ENCODE results near the gene SMIM10L2A. TPM values are rescaled to one million over a fixed set of nuclear protein-coding genes. Genes with fewer than 3 reads are reported as not detected.

Gene SMIM10L2A
- polyA plus RNA-seq, 3 donors: not detected

GRCh38 chrX:135411893-135412292 lies 9.9 kb upstream of the SMIM10L2A start:
- Histone ChIP-seq H3K4me3 (replicated peaks in 1 of 3; ENCODE audit: low read depth in 2 of 3, low read length in 3 of 3) (no peak overlapping the region), H3K4me2 (replicated peaks; ENCODE audit: extremely low read depth, low read length, poor library complexity, severe bottlenecking) (no peak overlapping the region), H4K20me1 (ENCODE audit: insufficient read depth, low read length) (no peaks in the 10 kb centered on the region), H3K36me3 (replicated peaks in 1 of 2; ENCODE audit: control insufficient read depth in 1 of 2, insufficient read depth in 2 of 2, low read length in 2 of 2) (no peaks in the 10 kb centered on the region), H3K9me3 (replicated peaks in 1 of 2; ENCODE audit: control insufficient read depth in 1 of 2, insufficient read depth in 1 of 2, low read length in 2 of 2) (no peaks in the 10 kb centered on the region), H2AFZ (ENCODE audit: insufficient read depth, low read depth, low read length, poor library complexity, severe bottlenecking) (no peak overlapping the region), H3K79me2 (ENCODE audit: insufficient read depth, low read length) (no peaks in the 10 kb centered on the region), H3K27me3 (ENCODE audit: control insufficient read depth in 2 of 2, insufficient read depth in 2 of 2, low read length in 2 of 2) (peaks cover 0 to 2% of the 10 kb centered on the region in 2 donors), H3K4me1 (ENCODE audit: control insufficient read depth in 1 of 2, insufficient read depth in 2 of 2, low read length in 2 of 2) (no peaks in the 10 kb centered on the region), H3K9ac (ENCODE audit: insufficient read depth, low read length, poor library complexity, severe bottlenecking) (no peak overlapping the region), H3K27ac (ENCODE audit: low read depth in 1 of 2, low read length in 2 of 2) (no peak overlapping the region)
- DNase-seq: no peak
- Mint-ChIP-seq H3K4me3 (no peak overlapping the region), H3K36me3 (no peaks in the 10 kb centered on the region), H3K27me3 (ENCODE audit: low read depth in 3 of 3) (peaks cover 0 to 4% (median under 1%) of the 10 kb centered on the region in 3 donors), H3K27ac (no peak overlapping the region), H3K4me1 (no peaks in the 10 kb centered on the region), H3K9me3 (peaks cover 0 to 9% (median 3%) of the 10 kb centered on the region in 7 donors)
- no peak for TF ChIP-seq CTCF (IDR thresholded peaks at IDR 0.05)
- WGBS (ENCODE audit: insufficient coverage): 100% methylated on average over 1 of the region's 3 CpGs
- intact Hi-C loops (cut with micrococcal nuclease): no loop called here

DNA sequence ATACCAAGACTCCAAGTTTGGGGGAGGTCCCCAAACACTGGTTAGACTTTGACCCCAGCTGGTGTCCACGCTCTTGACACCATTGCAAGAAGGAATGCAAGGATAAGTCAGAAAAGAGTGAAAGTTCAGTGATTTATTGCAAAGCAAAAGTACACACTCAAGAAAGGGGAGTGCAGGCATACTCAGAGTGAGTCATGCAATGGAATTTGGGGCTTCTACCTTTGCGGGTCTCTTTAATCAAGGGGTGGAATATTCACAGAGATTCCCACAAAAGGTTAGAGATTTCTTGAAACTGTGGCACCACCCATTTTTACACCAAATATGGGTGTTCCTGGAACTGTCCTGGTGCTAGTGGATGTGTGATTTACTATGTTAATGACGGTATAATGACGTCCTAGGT lies 5.2 kb upstream of the SMIM10L2A start:
- WGBS (ENCODE audit: insufficient coverage): no CpG with 5 or more reads among the region's 4 CpGs
- Histone ChIP-seq H3K4me1 (ENCODE audit: control insufficient read depth in 1 of 2, insufficient read depth in 2 of 2, low read length in 2 of 2) (peaks cover 3% of the 10 kb centered on the region in 2 donors), H3K36me3 (replicated peaks in 1 of 2; ENCODE audit: control insufficient read depth in 1 of 2, insufficient read depth in 2 of 2, low read length in 2 of 2) (no peaks in the 10 kb centered on the region), H3K4me2 (replicated peaks; ENCODE audit: extremely low read depth, low read length, poor library complexity, severe bottlenecking) (no peak overlapping the region), H3K4me3 (replicated peaks in 1 of 3; ENCODE audit: low read depth in 2 of 3, low read length in 3 of 3) (no peak overlapping the region), H3K27ac (ENCODE audit: low read depth in 1 of 2, low read length in 2 of 2) (no peak overlapping the region), H3K9me3 (replicated peaks in 1 of 2; ENCODE audit: control insufficient read depth in 1 of 2, insufficient read depth in 1 of 2, low read length in 2 of 2) (no peaks in the 10 kb centered on the region), H4K20me1 (ENCODE audit: insufficient read depth, low read length) (no peaks in the 10 kb centered on the region), H3K27me3 (ENCODE audit: control insufficient read depth in 2 of 2, insufficient read depth in 2 of 2, low read length in 2 of 2) (peaks cover 0 to 8% of the 10 kb centered on the region in 2 donors), H2AFZ (ENCODE audit: insufficient read depth, low read depth, low read length, poor library complexity, severe bottlenecking) (no peak overlapping the region), H3K9ac (ENCODE audit: insufficient read depth, low read length, poor library complexity, severe bottlenecking) (no peak overlapping the region), H3K79me2 (ENCODE audit: insufficient read depth, low read length) (no peaks in the 10 kb centered on the region)
- H3K27me3 Mint-ChIP-seq (ENCODE audit: low read depth in 3 of 3): peaks cover 0 to 13% (median 3%) of the 10 kb centered on the region in 3 donors
- DNase-seq: no peak
- H3K4me3 Mint-ChIP-seq: no peak overlapping the region
- H3K27ac Mint-ChIP-seq: no peak overlapping the region
- peaks cover 5% of the 10 kb centered on the region for H3K4me1 Mint-ChIP-seq
- H3K36me3 Mint-ChIP-seq: no peaks in the 10 kb centered on the region
- TF ChIP-seq CTCF (IDR thresholded peaks at IDR 0.05): no peak
- H3K9me3 Mint-ChIP-seq: peaks cover 0 to 12% (median 6%) of the 10 kb centered on the region in 7 donors
- intact Hi-C loops (cut with micrococcal nuclease): no loop called here
